Neutrophil (primary cell): ENCODE results near the gene ADRA2B.

Experiments used
- H3K27ac ChIP-seq: fragments of 200-600 bp; sonication (generic); 2 replicates; pipeline ENCODE4 v1.5.1; 2016; ENCODE audit warnings: mild to moderate bottlenecking, moderate library complexity
- H3K27me3 ChIP-seq: fragments of 200-600 bp; sonication (generic); 2 replicates; pipeline ENCODE4 v1.6.0; 2016; ENCODE audit warnings: mild to moderate bottlenecking
- H3K36me3 ChIP-seq: fragments of 200-600 bp; sonication (generic); 2 replicates; pipeline ENCODE4 v1.5.1; 2017
- H3K4me1 ChIP-seq, 2 experiments: fragments of 200-600 bp in 1 of 2; sonication (generic) in 1 of 2; 1 replicate in 1 of 2; 2 replicates in 1 of 2; pipeline versions ENCODE4 v1.5.1 to v1.6.1; 2013 to 2016; ENCODE audit warnings: low read depth in 1 of 2, low read length in 1 of 2, mild to moderate bottlenecking in 1 of 2, moderate library complexity in 1 of 2; ENCODE audit not compliant: control insufficient read depth in 1 of 2, insufficient read depth in 1 of 2
- H3K4me3 ChIP-seq, 2 experiments: fragments of 200-600 bp in 1 of 2; sonication (generic) in 1 of 2; 1 replicate in 1 of 2; 2 replicates in 1 of 2; pipeline ENCODE4 v1.5.1; 2013 to 2016; ENCODE audit warnings: low read depth in 1 of 2, low read length in 1 of 2, mild to moderate bottlenecking in 1 of 2, moderate library complexity in 1 of 2
- H3K9me3 ChIP-seq: fragments of 200-600 bp; sonication (generic); 2 replicates; pipeline ENCODE4 v1.5.1; 2016
- CTCF ChIP-seq: fragments of 200-600 bp; sonication (generic); IDR thresholded peaks from 2 replicates; pipeline ENCODE4 v1.5.1; 2016; ENCODE audit warnings: antibody characterized with exemption

The ADRA2B gene

DNA sequence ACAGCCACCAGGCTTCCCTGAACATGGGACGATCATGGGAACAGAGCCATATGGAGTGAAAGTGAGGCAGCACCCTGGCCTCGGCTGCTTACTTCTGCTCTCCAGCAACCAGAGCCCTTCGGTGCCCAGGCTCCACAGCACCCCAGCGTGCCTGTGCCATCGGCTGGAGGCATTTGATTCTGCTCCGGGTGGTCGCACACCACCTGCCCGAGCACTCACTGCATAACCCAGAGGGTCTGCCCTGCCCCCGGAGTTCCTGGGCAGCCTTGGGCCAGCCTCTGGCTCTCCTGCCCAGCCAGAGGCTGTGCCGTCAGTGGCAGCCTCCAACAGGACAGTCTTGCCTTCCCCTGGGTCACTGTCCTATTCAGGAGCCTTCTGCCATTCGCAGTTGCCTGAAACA, 18.1 kb upstream of the ADRA2B start:
- H3K9me3 ChIP-seq: no peaks in the 10 kb centered on the region
- no peak for TF ChIP-seq CTCF
- no peak overlapping the region for H3K4me3 ChIP-seq
- no peaks in the 10 kb centered on the region for H3K4me1 ChIP-seq
- no peak overlapping the region for H3K27ac ChIP-seq
- H3K27me3 ChIP-seq: no peaks in the 10 kb centered on the region
- no peaks in the 10 kb centered on the region for H3K36me3 ChIP-seq

DNA sequence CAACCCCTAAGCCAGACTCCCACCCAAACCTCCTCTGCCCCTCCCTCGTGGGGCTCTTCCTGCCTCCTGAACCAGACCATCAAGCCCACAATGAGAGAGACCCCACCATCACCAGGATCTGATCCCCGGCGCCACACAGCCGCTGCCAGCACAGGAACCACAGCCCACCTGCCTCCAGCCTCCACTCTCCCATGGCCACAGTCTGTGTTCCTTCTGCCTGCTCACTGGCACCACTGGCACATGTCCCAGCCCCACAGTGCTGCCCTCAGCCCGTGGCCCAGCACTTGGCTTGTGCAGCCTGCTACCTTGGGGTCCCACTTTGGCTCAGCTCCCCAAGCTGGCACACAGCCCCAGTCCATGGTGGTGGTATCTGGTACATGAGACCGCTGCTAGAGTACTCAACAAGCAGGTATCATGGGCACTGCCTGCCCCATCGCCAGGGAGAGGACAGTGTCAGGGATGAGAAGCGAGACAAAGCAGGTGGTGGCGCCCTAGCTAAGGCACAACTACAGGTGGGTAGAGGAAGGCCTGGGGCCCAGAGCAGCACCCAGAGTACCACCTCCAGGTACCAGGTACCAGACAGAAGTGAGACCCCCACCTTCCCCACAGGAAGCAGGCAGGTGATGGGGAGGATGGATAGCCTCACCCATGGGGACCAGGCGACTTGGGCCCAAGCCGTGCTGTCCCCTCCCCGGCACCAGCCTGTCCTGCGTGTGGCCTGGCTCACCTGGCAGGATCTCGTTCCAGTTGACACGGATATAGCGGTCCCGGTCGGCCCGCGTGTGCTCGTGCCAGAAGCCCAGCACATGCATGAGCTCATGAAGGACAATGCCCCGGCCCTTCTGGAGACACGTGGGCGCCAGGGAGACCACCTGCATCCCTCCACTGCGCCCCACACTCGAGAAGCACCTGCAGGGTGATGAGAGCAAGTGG, 15.7 kb upstream of the ADRA2B start:
- no peak for TF ChIP-seq CTCF
- no peaks in the 10 kb centered on the region for H3K27me3 ChIP-seq
- H3K4me1 ChIP-seq: no peaks in the 10 kb centered on the region
- H3K9me3 ChIP-seq: no peaks in the 10 kb centered on the region
- H3K4me3 ChIP-seq: no peak overlapping the region
- no peaks in the 10 kb centered on the region for H3K36me3 ChIP-seq
- no peak overlapping the region for H3K27ac ChIP-seq

DNA sequence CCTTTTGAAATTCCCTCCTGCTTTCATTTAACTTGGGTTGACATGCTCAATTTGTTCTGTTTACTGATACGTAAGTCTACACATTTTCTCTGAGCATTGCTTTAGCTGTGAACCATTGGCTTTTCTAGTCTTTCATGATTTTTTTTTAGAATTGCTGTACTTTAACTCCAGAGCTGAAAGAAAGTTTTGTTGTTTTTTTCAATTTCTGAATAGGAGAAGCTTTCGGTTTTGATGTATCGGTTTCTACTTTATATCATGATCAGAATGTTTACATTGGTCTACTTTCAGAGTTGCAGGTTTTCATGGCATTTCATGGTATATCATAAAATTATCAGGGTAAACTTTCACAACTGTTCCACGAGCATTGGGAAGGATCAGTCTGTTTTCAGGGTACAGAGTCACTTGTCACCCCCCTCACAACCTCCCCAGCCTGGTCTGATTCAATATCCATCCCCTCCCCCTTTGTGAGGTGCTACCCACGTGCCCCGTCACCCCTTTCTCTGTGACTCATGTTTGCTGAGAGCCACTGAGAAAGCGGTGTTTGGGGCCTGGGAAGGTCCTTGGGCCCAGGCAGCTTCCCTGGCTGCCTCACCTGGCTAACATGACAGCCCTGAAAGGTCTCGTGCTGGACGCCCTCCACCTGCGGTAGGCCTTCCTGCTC, 14.9 kb upstream of the ADRA2B start:
- Histone ChIP-seq H3K4me1 (no peaks in the 10 kb centered on the region), H3K9me3 (no peaks in the 10 kb centered on the region), H3K4me3 (no peak overlapping the region), H3K27ac (no peak overlapping the region), H3K27me3 (no peaks in the 10 kb centered on the region), H3K36me3 (no peaks in the 10 kb centered on the region)
- TF ChIP-seq CTCF: no peak

DNA sequence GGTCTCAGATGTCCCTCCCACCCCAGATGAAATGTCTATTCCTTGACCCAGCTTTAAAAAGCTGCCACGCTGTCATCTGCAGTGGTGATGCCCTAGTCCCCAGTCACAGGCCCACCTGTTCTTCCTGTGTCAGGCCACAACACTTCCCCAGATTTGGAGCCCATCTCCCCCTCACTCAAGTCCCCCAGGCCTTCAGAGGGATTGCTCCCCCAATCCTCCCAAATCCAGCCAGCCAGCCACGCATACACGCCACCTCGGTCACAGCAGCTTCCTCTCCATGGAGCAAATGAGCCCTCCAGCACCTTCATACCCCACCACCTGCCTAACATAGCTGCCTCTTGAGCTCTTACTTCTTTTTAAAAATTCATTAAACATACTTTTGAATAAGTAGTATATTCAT, 14.1 kb upstream of the ADRA2B start:
- Histone ChIP-seq H3K9me3 (no peaks in the 10 kb centered on the region), H3K27me3 (no peaks in the 10 kb centered on the region), H3K27ac (no peak overlapping the region), H3K36me3 (no peaks in the 10 kb centered on the region), H3K4me1 (no peaks in the 10 kb centered on the region), H3K4me3 (no peak overlapping the region)
- no peak for TF ChIP-seq CTCF

- Histone ChIP-seq H3K4me3 (no peak overlapping the region), H3K27me3 (no peaks in the 10 kb centered on the region), H3K27ac (no peak overlapping the region), H3K9me3 (no peaks in the 10 kb centered on the region), H3K4me1 (no peaks in the 10 kb centered on the region), H3K36me3 (no peaks in the 10 kb centered on the region)
- no peak for TF ChIP-seq CTCF
Measured at GRCh38 chr2:96129528-96130120, 13.3 kb upstream of the ADRA2B start.
